HepG2 (cell line): ENCODE measurements around the gene SMYD5. TPM values are rescaled to one million over a fixed set of nuclear protein-coding genes. Genes with fewer than 3 reads are reported as not detected.

Experiments used
- CENPX ChIP-seq: sonication (generic); formaldehyde crosslinking; IDR thresholded peaks from 2 replicates; pipeline ENCODE4 v1.9.0; 2021; ENCODE audit warnings: mild to moderate bottlenecking, missing genetic modification reagents, moderate library complexity
- HMGA1 ChIP-seq: sonication (generic); formaldehyde crosslinking; conservative IDR thresholded peaks from 2 replicates; pipeline ENCODE4 v1.4.0; 2020; ENCODE audit warnings: missing genetic modification reagents
- IKZF1 ChIP-seq: fragments of 450-650 bp; IDR thresholded peaks from 2 replicates; pipeline ENCODE4 v1.7.1; 2016
- MXD4 ChIP-seq: IDR thresholded peaks from 2 replicates; pipeline ENCODE4 v1.6.1; 2016; ENCODE audit warnings: mild to moderate bottlenecking, missing biosample characterization, missing genetic modification reagents
- MYC ChIP-seq: sonication (generic); formaldehyde crosslinking; IDR thresholded peaks from 2 replicates; pipeline ENCODE4 v1.9.0; 2021; ENCODE audit warnings: missing genetic modification reagents, borderline replicate concordance
- NCOR1 ChIP-seq: fragments of 200-600 bp; sonication (generic); IDR thresholded peaks from 2 replicates; pipeline ENCODE4 v1.7.0; 2017; ENCODE audit warnings: antibody characterized with exemption, low read length, borderline replicate concordance
- NFYB ChIP-seq: sonication (generic); formaldehyde crosslinking; IDR thresholded peaks from 2 replicates; pipeline ENCODE4 v1.4.0; 2020; ENCODE audit warnings: missing genetic modification reagents
- NR2F6 ChIP-seq, 2 experiments: IDR thresholded peaks; 2 replicates each; pipeline ENCODE4 v1.6.1; 2016; ENCODE audit warnings: antibody characterized with exemption in 1 of 2, mild to moderate bottlenecking in 1 of 2
- POLR2AphosphoS2 ChIP-seq: IDR thresholded peaks from 2 replicates; pipeline ENCODE4 v1.6.1; 2011; ENCODE audit warnings: low read depth, low read length, improper control_type of control experiment
- RBM22 ChIP-seq: fragments of 200-400 bp; formaldehyde crosslinking; optimal IDR thresholded peaks from 2 replicates; pipeline ENCODE3; 2017; ENCODE audit warnings: mild to moderate bottlenecking, low read length, moderate library complexity
- SRF ChIP-seq: IDR thresholded peaks from 2 replicates; pipeline ENCODE4 v1.6.1; 2011; ENCODE audit warnings: mild to moderate bottlenecking, low read depth, low read length, moderate library complexity
- STAG1 ChIP-seq: sonication (generic); formaldehyde crosslinking; IDR thresholded peaks from 2 replicates; pipeline ENCODE4 v1.4.0; 2020; ENCODE audit warnings: missing genetic modification reagents
- THYN1 ChIP-seq: sonication (generic); formaldehyde crosslinking; IDR thresholded peaks from 2 replicates; pipeline ENCODE4 v1.8.1; 2023; ENCODE audit warnings: low read depth, mild to moderate bottlenecking, moderate library complexity, missing genetic modification reagents, borderline replicate concordance
- U2AF2 ChIP-seq: fragments of 200-400 bp; formaldehyde crosslinking; IDR thresholded peaks from 2 replicates; pipeline ENCODE4 v1.6.1; 2017; ENCODE audit warnings: low read depth, mild to moderate bottlenecking, low read length
- ZBTB1 ChIP-seq: sonication (generic); formaldehyde crosslinking; IDR thresholded peaks from 2 replicates; pipeline ENCODE4 v1.4.0; 2020; ENCODE audit warnings: missing genetic modification reagents, borderline replicate concordance
- ZEB1 ChIP-seq: IDR thresholded peaks from 2 replicates; pipeline ENCODE4 v1.6.1; 2012; ENCODE audit warnings: mild to moderate bottlenecking, low read depth, inconsistent platforms; ENCODE audit not compliant: insufficient replicate concordance
- ZNF101 ChIP-seq: sonication (generic); formaldehyde crosslinking; IDR thresholded peaks from 2 replicates; pipeline ENCODE4 v1.4.0; 2020; ENCODE audit warnings: mild to moderate bottlenecking, low read depth, missing genetic modification reagents, borderline replicate concordance
- ZNF235 ChIP-seq: sonication (generic); formaldehyde crosslinking; IDR thresholded peaks from 2 replicates; pipeline ENCODE4 v1.8.1; 2023; ENCODE audit warnings: mild to moderate bottlenecking, missing genetic modification reagents, borderline replicate concordance
- ZNF367 ChIP-seq: sonication (generic); formaldehyde crosslinking; IDR thresholded peaks from 2 replicates; pipeline ENCODE4 v1.4.0; 2020; ENCODE audit warnings: missing genetic modification reagents, borderline replicate concordance
- ZNF484 ChIP-seq: sonication (generic); formaldehyde crosslinking; IDR thresholded peaks from 2 replicates; pipeline ENCODE4 v1.5.1; 2020; ENCODE audit warnings: mild to moderate bottlenecking, low read depth, missing genetic modification reagents, borderline replicate concordance
- ZNF609 ChIP-seq: sonication (generic); formaldehyde crosslinking; IDR thresholded peaks from 2 replicates; pipeline ENCODE4 v1.4.0; 2020; ENCODE audit warnings: mild to moderate bottlenecking, missing genetic modification reagents, borderline replicate concordance
- ZNF749 ChIP-seq: sonication (generic); formaldehyde crosslinking; IDR thresholded peaks from 2 replicates; pipeline ENCODE4 v1.8.0; 2022; ENCODE audit warnings: mild to moderate bottlenecking, missing genetic modification reagents, moderate library complexity, borderline replicate concordance
- ZNF768 ChIP-seq: sonication (generic); formaldehyde crosslinking; IDR thresholded peaks from 2 replicates; pipeline ENCODE4 v1.4.0; 2020; ENCODE audit warnings: missing genetic modification reagents
- polyA plus RNA-seq, 8 experiments: library from polyadenylated mRNA; depleted of rRNA in 3 of 8; stranded (reverse) in 7 of 8; unstranded in 1 of 8; fragments of >200 nt; fragmentation: Illumina TruSeq in 4 of 8; extraction: Trizol in 4 of 8; gene quantifications; 2 replicates each; pipeline versions ENCODE4 v1.2.1 to v1.2.3, GENCODE V29; 2011 to 2016; ENCODE audit warnings: low read depth in 4 of 8, missing spikeins in 1 of 8, mixed read lengths in 1 of 8; ENCODE audit not compliant: insufficient read depth in 1 of 8
- total RNA-seq, 5 experiments: library from RNA; depleted of rRNA; stranded (reverse); fragments of >200 nt; fragmentation: Illumina TruSeq; extraction: Trizol; gene quantifications; 2 replicates each; pipeline ENCODE4 v1.2.3, GENCODE V29; 2016; ENCODE audit warnings: low read depth in 1 of 5
- TF ChIP-seq, protein P1 (sequence below): sonication (generic); formaldehyde crosslinking; IDR thresholded peaks from 2 replicates; pipeline ENCODE4 v1.4.0; 2020; ENCODE audit warnings: mild to moderate bottlenecking, low read depth, missing genetic modification reagents
- TF ChIP-seq, protein P2 (sequence below): sonication (generic); formaldehyde crosslinking; conservative IDR thresholded peaks from 2 replicates; pipeline ENCODE4 v1.8.0; 2022; ENCODE audit warnings: low read depth, missing genetic modification reagents

Gene SMYD5
- total and polyA plus RNA-seq, 2 of the 13 experiments (the other 11 are each of a cell fraction or from before 2014, with no cell fraction given) = 55.8 to 70.4 TPM

DNA sequence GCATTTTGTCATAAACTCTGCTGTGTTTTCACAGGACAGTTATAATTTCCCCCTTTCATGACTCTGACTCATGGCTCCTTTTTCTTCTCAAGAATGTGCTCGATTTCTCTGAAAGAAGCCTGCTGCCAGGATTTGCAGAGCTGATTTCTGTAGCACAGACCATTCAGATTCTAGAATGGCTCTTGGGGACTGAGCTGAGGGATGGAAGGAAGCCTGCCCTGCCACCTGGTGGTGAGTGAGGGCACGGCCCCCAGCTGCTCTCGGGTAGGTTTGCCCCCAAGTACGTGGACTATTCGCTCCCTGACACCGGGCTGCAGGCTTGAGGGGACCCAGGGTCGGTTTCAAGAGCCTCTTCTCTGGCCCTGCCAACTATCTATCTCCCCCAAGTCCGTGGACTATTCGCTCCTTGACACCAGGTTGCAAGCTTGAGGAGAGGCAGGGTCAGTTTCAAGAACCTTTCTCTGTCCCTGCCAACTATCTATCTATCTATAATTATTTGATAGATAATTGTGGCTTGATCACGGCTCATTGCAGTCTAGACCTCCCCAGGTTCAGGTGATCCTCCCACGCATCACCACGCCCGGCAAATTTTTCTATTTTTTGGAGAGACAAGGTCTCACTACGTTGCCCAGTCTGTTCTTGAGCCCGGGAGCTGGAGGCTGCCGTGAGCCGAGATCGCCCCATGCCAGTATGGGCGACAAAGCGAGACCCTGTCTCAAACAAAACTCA, 1.4 kb upstream of the SMYD5 start (continued):
- TF ChIP-seq ZNF609 (no peak), U2AF2 (no peak), ZNF235 (CRISPR knock-in tag) (no peak), HMGA1 (CRISPR knock-in tag) (no peak), ZNF749 (no peak), THYN1 (CRISPR knock-in tag) (no peak), SRF (no peak), ZBTB1 (no peak), ZNF768 (CRISPR knock-in tag) (no peak), NFYB (CRISPR knock-in tag) (no peak), ZEB1 (no peak), MXD4 (CRISPR knock-in tag) (no peak), IKZF1 (no peak), NR2F6 (IDR thresholded peaks at IDR 0.05) (no peak), NR2F6 (CRISPR knock-in tag; IDR thresholded peaks at IDR 0.05) (peak; percentile 46; the same call in 1 of the 2 replicates), ZNF484 (CRISPR knock-in tag) (no peak), ZNF367 (CRISPR knock-in tag) (no peak), MYC (no peak), POLR2AphosphoS2 (no peak), STAG1 (peak; percentile 84), CENPX (no peak), ZNF101 (no peak), NCOR1 (no peak), RBM22 (no peak)
- TF ChIP-seq, protein P1, sequence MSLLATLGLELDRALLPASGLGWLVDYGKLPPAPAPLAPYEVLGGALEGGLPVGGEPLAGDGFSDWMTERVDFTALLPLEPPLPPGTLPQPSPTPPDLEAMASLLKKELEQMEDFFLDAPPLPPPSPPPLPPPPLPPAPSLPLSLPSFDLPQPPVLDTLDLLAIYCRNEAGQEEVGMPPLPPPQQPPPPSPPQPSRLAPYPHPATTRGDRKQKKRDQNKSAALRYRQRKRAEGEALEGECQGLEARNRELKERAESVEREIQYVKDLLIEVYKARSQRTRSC (CRISPR knock-in tag) = no peak
- TF ChIP-seq, protein P2, sequence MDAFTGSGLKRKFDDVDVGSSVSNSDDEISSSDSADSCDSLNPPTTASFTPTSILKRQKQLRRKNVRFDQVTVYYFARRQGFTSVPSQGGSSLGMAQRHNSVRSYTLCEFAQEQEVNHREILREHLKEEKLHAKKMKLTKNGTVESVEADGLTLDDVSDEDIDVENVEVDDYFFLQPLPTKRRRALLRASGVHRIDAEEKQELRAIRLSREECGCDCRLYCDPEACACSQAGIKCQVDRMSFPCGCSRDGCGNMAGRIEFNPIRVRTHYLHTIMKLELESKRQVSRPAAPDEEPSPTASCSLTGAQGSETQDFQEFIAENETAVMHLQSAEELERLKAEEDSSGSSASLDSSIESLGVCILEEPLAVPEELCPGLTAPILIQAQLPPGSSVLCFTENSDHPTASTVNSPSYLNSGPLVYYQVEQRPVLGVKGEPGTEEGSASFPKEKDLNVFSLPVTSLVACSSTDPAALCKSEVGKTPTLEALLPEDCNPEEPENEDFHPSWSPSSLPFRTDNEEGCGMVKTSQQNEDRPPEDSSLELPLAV (CRISPR knock-in tag) = no peak
